A673 (cell line): ENCODE measurements around the gene MYO5B. TPM values are rescaled to one million over a fixed set of nuclear protein-coding genes. Genes with fewer than 3 reads are reported as not detected.
A peak's percentile ranks its signal among the peaks of the same experiment; 100 is the strongest.
"Not testable (repeated sequence)": the region's sequence is repeated elsewhere in the genome, so short reads cannot be mapped to it uniquely, and the experiment has no call there.

Experiments used
- Bru-seq: library from RNA; stranded (reverse); fragments of 400-500 nt; gene quantifications from one replicate; lab custom pipeline; 2021; lab: Mats Ljungman, UMichigan
- BruChase-seq, 2 experiments: library from RNA; stranded (reverse); fragments of 400-500 nt; gene quantifications; one replicate each; lab custom pipeline; 2021; lab: Mats Ljungman, UMichigan
- BruUV-seq: library from RNA; stranded (reverse); fragments of 400-500 nt; replicated peaks from 2 replicates; lab custom pipeline; 2021; lab: Mats Ljungman, UMichigan
- CTCF ChIA-PET: fragments of 300-600 bp; sonication (Branson Sonifier 250); formaldehyde crosslinking; loops from one replicate; lab custom pipeline; 2022; ENCODE audit warnings: antibody characterized with exemption; lab: Charles Lee
- POLR2A ChIA-PET: fragments of 300-600 bp; sonication (Branson Sonifier 250); formaldehyde crosslinking; loops from one replicate; lab custom pipeline; 2022; ENCODE audit warnings: antibody characterized with exemption; ENCODE audit not compliant: low non-redundant PET; lab: Charles Lee
- DNase-seq: peaks from one replicate; pipeline ENCODE4 v3.0.0-alpha.2; 2015; ENCODE audit warnings: low spot score
- H3K27ac ChIP-seq: fragments of 200-600 bp; sonication (generic); 2 replicates; pipeline ENCODE4 v1.5.1; 2016; ENCODE audit warnings: mixed run types, low read depth, mild to moderate bottlenecking, mixed read lengths, antibody characterized with exemption, low read length; ENCODE audit not compliant: poor library complexity, severe bottlenecking
- H3K27me3 ChIP-seq: fragments of 200-600 bp; sonication (generic); replicated peaks from 2 replicates; pipeline ENCODE4 v1.6.1; 2017; ENCODE audit warnings: mixed run types, low read depth, mild to moderate bottlenecking, mixed read lengths, antibody characterized with exemption, low read length; ENCODE audit not compliant: insufficient read depth, poor library complexity
- H3K36me3 ChIP-seq: fragments of 200-600 bp; sonication (generic); 2 replicates; pipeline ENCODE4 v1.6.1; 2016; ENCODE audit warnings: mixed run types, mild to moderate bottlenecking, mixed read lengths, antibody characterized with exemption, low read length; ENCODE audit not compliant: insufficient read depth, poor library complexity, severe bottlenecking
- H3K4me1 ChIP-seq: fragments of 200-600 bp; sonication (generic); 2 replicates; pipeline ENCODE4 v1.6.1; 2017; ENCODE audit warnings: mixed run types, mild to moderate bottlenecking, mixed read lengths, antibody characterized with exemption, low read length; ENCODE audit not compliant: insufficient read depth, poor library complexity, severe bottlenecking
- H3K4me3 ChIP-seq: fragments of 200-600 bp; sonication (generic); 2 replicates; pipeline ENCODE4 v1.5.1; 2016; ENCODE audit warnings: low read depth, mixed run types, mild to moderate bottlenecking, mixed read lengths, low read length; ENCODE audit not compliant: poor library complexity, severe bottlenecking
- H3K9me3 ChIP-seq: fragments of 200-600 bp; sonication (generic); 2 replicates; pipeline ENCODE4 v1.6.1; 2016; ENCODE audit warnings: mixed run types, low read depth, mild to moderate bottlenecking, mixed read lengths, antibody characterized with exemption, low read length; ENCODE audit not compliant: poor library complexity, severe bottlenecking
- CTCF ChIP-seq: fragments of 300-800, 200-600 bp; sonication (generic); conservative IDR thresholded peaks from 2 replicates; pipeline ENCODE4 v1.5.1; 2017; ENCODE audit warnings: low read depth, mild to moderate bottlenecking, antibody characterized with exemption, low read length, moderate library complexity, mixed read lengths
- EZH2 ChIP-seq: fragments of 200-600 bp; sonication (generic); IDR thresholded peaks from 2 replicates; pipeline ENCODE4 v1.6.1; 2017; ENCODE audit warnings: borderline replicate concordance, low read depth, mild to moderate bottlenecking, mixed read lengths, antibody characterized with exemption, low read length; ENCODE audit not compliant: poor library complexity, severe bottlenecking
- intact Hi-C: fragments of 100-400 bp; cut with micrococcal nuclease; formaldehyde crosslinking; loops from one replicate; pipeline ENCODE4 v1.10.0; 2022; ENCODE audit not compliant: unreplicated experiment
- long read RNA-seq: library from polyadenylated mRNA; stranded (forward); transcript quantifications from one replicate; pipeline ENCODE4 v2.0.0, GENCODE V29; 2022
- total RNA-seq: library from RNA; stranded (reverse); gene quantifications from 2 replicates; pipeline ENCODE4 v1.2.3, GENCODE V29; 2021

The MYO5B gene
- total RNA-seq (0.30 TPM in 1 of 2 replicates, not detected in the other), Bru-seq, nascent RNA (percentile 6 among the genes with signal in this experiment), BruChase-seq, experiment 1, labeled RNA remaining after a 2-hour chase (percentile 6 among the genes with signal in this experiment), BruChase-seq, experiment 2, labeled RNA remaining after a 6-hour chase (percentile 6 among the genes with signal in this experiment)
- long read RNA-seq, result 0 reads

GRCh38 chr18:50194631-50195532 is at the start of gene MYO5B:
Gene MYO5B, minus strand, starts transcription at chr18:50195147. Its CDS starts 354 bp downstream, at chr18:50194793.
- BruUV-seq, result no TSS peak
- peak within 1 kb of the TSS; percentile 30 for H3K4me3 ChIP-seq
- H3K36me3 ChIP-seq, result no peaks in the 10 kb centered on the region
- POLR2A ChIA-PET, result no interaction called here
- H3K4me1 ChIP-seq, result no peaks in the 10 kb centered on the region
- H3K27ac ChIP-seq, result no peak within 1 kb of the TSS
- TF ChIP-seq CTCF (no peak), EZH2 (peak; percentile 71)
- peak; percentile 10 for DNase-seq
- CTCF ChIA-PET, result interaction anchor here (0.5 to 0.7 kb wide), 4 partner anchors 16 to 182 kb away, joined by 3 to 8 read pairs (median 4); no protein-coding TSS in a partner anchor
- intact Hi-C loops, result no loop called here
- H3K9me3 ChIP-seq, result no peaks in the 10 kb centered on the region
- H3K27me3 ChIP-seq, result peaks cover 97% of the 10 kb centered on the region

GRCh38 chr18:50241768-50242167 is 46.8 kb upstream of the MYO5B start:
- H3K36me3 ChIP-seq, POLR2A ChIA-PET, H3K9me3 ChIP-seq, H3K27me3 ChIP-seq, H3K4me1 ChIP-seq, CTCF ChIA-PET, BruUV-seq, H3K27ac ChIP-seq, DNase-seq, intact Hi-C loops, H3K4me3 ChIP-seq: not testable (repeated sequence)

- ChIA-PET CTCF (no interaction called here), POLR2A (no interaction called here)
- H3K4me3 ChIP-seq, result no peak overlapping the region
- BruUV-seq, result no TSS peak
- H3K9me3 ChIP-seq, result no peaks in the 10 kb centered on the region
- H3K27ac ChIP-seq, result no peak overlapping the region
- DNase-seq, result no peak
- intact Hi-C loops, result no loop called here
- no peaks in the 10 kb centered on the region for H3K4me1 ChIP-seq
- no peaks in the 10 kb centered on the region for H3K27me3 ChIP-seq
- no peak for TF ChIP-seq CTCF
- TF ChIP-seq EZH2, result no peak
- no peaks in the 10 kb centered on the region for H3K36me3 ChIP-seq
Observed at GRCh38 chr18:50240080-50240563, 45.2 kb upstream of the MYO5B start.
